Parathyroid adenoma (tissue), 2 donors: ENCODE data around the gene CSMD2.
"Not testable (repeated sequence)": the region's sequence is repeated elsewhere in the genome, so short reads cannot be mapped to it uniquely, and the experiment has no call there.

Experiments
- H2AFZ ChIP-seq: fragments of 300-600 bp; sonication (generic); one replicate; pipeline ENCODE4 v1.7.0; 2017; ENCODE audit warnings: antibody characterized with exemption, mild to moderate bottlenecking
- H3K27ac ChIP-seq: fragments of 300-600 bp; sonication (generic); one replicate; pipeline ENCODE4 v1.7.0; 2017
- H3K27me3 ChIP-seq: fragments of 300-600 bp; sonication (generic); one replicate; pipeline ENCODE4 v1.7.0; 2017; ENCODE audit warnings: low read length; ENCODE audit not compliant: control insufficient read depth, insufficient read depth
- H3K36me3 ChIP-seq: fragments of 300-600 bp; sonication (generic); one replicate; pipeline ENCODE4 v1.7.0; 2017; ENCODE audit warnings: low read length; ENCODE audit not compliant: control insufficient read depth, insufficient read depth
- H3K4me1 ChIP-seq: fragments of 300-600 bp; sonication (generic); one replicate; pipeline ENCODE4 v1.7.0; 2017; ENCODE audit warnings: control low read depth
- H3K4me2 ChIP-seq: fragments of 300-600 bp; sonication (generic); one replicate; pipeline ENCODE4 v1.7.0; 2017; ENCODE audit warnings: low read length
- H3K4me3 ChIP-seq: fragments of 300-600 bp; sonication (generic); one replicate; pipeline ENCODE4 v1.7.0; 2017; ENCODE audit warnings: low read depth, low read length
- H3K79me2 ChIP-seq: fragments of 300-600 bp; sonication (generic); one replicate; pipeline ENCODE4 v1.7.0; 2017; ENCODE audit warnings: control low read depth
- H3K9ac ChIP-seq: fragments of 300-600 bp; sonication (generic); one replicate; pipeline ENCODE4 v1.7.0; 2017; ENCODE audit warnings: mild to moderate bottlenecking
- H3K9me3 ChIP-seq: fragments of 300-600 bp; sonication (generic); one replicate; pipeline ENCODE4 v1.7.0; 2017; ENCODE audit warnings: low read length; ENCODE audit not compliant: control insufficient read depth
- TF ChIP-seq, protein P1 (sequence below): fragments of 300-600 bp; sonication (generic); IDR thresholded peaks from one replicate; pipeline ENCODE4 v1.7.0; 2017; ENCODE audit warnings: antibody characterized with exemption, mild to moderate bottlenecking
- donor health status: primary hyperparathyroidism.

Gene CSMD2

DNA sequence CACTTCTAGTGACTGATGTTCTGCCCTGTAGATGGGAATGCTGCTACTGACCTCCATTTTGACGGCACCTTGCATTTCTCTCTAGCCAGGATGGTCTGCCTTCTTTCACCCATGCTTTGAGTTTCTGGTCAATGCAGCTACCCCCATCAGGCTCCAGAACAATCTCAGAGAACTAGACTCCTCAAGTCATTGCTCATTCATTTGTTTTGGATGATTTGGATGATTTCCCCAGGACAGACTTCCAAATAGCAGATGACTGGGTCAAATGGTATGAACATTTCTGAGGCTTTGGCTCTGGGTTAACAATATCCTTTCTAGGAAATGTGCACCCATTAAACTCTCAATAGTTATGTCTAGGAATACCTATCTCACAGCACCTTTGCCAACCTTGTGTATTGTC is 63.9 kb downstream of the CSMD2 start:
- Histone ChIP-seq H3K36me3 (no peaks in the 10 kb centered on the region), H3K27ac (no peak overlapping the region), H3K4me2 (no peak overlapping the region), H2AFZ (no peak overlapping the region), H3K9ac (no peak overlapping the region), H3K4me1 (no peaks in the 10 kb centered on the region), H3K79me2 (no peaks in the 10 kb centered on the region), H3K27me3 (no peaks in the 10 kb centered on the region), H3K9me3 (no peaks in the 10 kb centered on the region), H3K4me3 (no peak overlapping the region)
- TF ChIP-seq, protein P1, sequence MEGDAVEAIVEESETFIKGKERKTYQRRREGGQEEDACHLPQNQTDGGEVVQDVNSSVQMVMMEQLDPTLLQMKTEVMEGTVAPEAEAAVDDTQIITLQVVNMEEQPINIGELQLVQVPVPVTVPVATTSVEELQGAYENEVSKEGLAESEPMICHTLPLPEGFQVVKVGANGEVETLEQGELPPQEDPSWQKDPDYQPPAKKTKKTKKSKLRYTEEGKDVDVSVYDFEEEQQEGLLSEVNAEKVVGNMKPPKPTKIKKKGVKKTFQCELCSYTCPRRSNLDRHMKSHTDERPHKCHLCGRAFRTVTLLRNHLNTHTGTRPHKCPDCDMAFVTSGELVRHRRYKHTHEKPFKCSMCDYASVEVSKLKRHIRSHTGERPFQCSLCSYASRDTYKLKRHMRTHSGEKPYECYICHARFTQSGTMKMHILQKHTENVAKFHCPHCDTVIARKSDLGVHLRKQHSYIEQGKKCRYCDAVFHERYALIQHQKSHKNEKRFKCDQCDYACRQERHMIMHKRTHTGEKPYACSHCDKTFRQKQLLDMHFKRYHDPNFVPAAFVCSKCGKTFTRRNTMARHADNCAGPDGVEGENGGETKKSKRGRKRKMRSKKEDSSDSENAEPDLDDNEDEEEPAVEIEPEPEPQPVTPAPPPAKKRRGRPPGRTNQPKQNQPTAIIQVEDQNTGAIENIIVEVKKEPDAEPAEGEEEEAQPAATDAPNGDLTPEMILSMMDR = no peak

DNA sequence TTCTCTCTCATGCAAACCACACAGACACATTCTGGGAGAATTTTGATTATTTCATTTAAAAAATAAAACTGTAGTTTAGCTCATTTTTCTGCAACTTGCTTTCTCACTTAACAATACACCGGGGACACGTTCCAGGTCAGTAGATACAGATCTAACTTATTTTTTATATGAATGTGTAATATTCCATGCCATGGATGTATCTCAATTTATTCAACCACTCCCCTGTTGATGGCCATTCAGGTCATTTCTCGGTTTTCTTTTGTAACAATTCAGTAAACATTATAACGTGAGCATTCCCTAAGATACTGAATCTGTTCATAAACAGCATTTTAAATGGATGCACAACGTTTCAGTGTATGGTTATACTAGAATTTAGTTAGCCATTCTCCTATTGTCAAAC is 64.7 kb downstream of the CSMD2 start:
- Histone ChIP-seq H3K27me3 (no peaks in the 10 kb centered on the region), H2AFZ (no peak overlapping the region), H3K79me2 (no peaks in the 10 kb centered on the region), H3K9ac (no peak overlapping the region), H3K9me3 (no peaks in the 10 kb centered on the region), H3K36me3 (no peaks in the 10 kb centered on the region), H3K4me1 (no peaks in the 10 kb centered on the region), H3K4me2 (no peak overlapping the region), H3K27ac (no peak overlapping the region), H3K4me3 (no peak overlapping the region)
- TF ChIP-seq, protein P1 = no peak

DNA sequence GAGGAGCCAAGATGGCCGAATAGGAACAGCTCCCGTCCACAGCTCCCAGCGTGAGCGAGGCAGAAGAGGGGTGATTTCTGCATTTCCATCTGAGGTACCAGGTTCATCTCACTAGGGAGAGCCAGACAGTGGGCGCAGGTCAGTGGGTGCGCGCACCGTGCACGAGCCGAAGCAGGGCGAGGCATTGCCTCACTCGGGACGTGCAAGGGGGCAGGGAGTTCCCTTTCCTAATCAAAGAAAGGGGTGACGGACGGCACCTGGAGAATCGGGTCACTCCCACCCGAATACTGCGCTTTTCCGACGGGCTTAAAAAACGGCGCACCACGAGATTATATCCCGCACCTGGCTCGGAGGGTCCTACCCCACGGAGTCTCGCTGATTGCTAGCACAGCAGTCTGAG is 72.6 kb downstream of the CSMD2 start:
- H3K36me3 ChIP-seq, H2AFZ ChIP-seq, H3K4me1 ChIP-seq, H3K27me3 ChIP-seq, H3K4me2 ChIP-seq, H3K4me3 ChIP-seq, H3K79me2 ChIP-seq, H3K9me3 ChIP-seq, H3K27ac ChIP-seq, H3K9ac ChIP-seq: not testable (repeated sequence)

DNA sequence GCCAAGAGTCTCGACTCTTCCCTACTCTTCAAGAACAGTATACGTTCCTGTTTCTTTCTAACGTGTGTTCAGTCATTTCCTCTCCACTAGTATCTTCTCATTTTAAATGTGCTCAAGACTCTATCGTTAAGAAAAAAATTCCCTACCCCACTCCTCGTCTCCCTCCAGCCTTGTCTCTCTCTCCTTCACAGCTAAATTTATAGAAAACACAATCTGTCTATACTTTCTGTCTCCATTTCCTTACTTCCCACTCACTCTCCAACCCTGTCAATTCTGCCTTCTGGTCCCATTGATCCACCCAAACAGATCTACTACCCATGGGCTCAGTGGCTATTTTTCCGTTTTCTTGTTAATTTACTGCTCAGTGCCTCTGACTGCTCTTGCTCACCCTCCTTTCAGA is 75.3 kb downstream of the CSMD2 start:
- no peaks in the 10 kb centered on the region for H3K79me2 ChIP-seq
- no peak overlapping the region for H3K27ac ChIP-seq
- no peak overlapping the region for H2AFZ ChIP-seq
- no peaks in the 10 kb centered on the region for H3K36me3 ChIP-seq
- no peaks in the 10 kb centered on the region for H3K4me1 ChIP-seq
- H3K9ac ChIP-seq = no peak overlapping the region
- H3K27me3 ChIP-seq = no peaks in the 10 kb centered on the region
- H3K9me3 ChIP-seq = no peaks in the 10 kb centered on the region
- TF ChIP-seq, protein P1 = no peak
- no peak overlapping the region for H3K4me3 ChIP-seq
- no peak overlapping the region for H3K4me2 ChIP-seq

DNA sequence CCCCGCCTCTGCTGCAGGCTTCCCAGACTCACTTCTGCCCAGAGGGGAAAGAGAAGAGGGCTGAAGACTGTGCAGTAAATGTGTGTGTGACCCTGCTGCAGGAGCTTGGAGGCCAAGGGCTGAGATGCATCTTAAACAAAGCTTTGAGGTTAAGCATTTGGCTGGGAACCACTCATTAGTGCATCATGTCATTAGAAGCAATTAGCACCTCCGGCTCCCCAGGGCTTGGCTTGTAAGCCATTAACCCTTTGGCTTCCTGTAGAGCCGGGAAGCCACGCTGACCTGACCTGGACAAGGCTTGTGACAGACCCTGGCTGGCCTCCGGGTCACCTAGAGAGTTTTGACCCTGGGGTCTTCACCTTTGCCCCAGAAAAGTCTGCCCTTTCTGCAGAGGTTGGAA is 77.0 kb downstream of the CSMD2 start:
- Histone ChIP-seq H2AFZ (no peak overlapping the region), H3K27ac (no peak overlapping the region), H3K4me1 (no peaks in the 10 kb centered on the region), H3K4me3 (no peak overlapping the region), H3K79me2 (no peaks in the 10 kb centered on the region), H3K36me3 (no peaks in the 10 kb centered on the region), H3K9ac (no peak overlapping the region), H3K9me3 (no peaks in the 10 kb centered on the region), H3K4me2 (no peak overlapping the region), H3K27me3 (no peaks in the 10 kb centered on the region)
- TF ChIP-seq, protein P1 = no peak
